ENCODE results near the gene MEF2A. TPM values are rescaled to one million over a fixed set of nuclear protein-coding genes. Genes with fewer than 3 reads are reported as not detected.

The MEF2A gene
- total RNA-seq, 1 experiment from 2014 or later: 76.3 TPM

GRCh38 chr15:99763827-99764226 is 198.0 kb downstream of the MEF2A start:
- no peak for DNase-seq (ENCODE audit: low spot score)

- no peak for DNase-seq (ENCODE audit: low spot score)
These were observed 198.7 kb downstream of the MEF2A start for GRCh38 chr15:99764522-99764921.

Other genes with a start within 250 kb of the MEF2A start
- 5.7 and 5.8 TPM in 2 replicates for gene LYSMD4, start 167.5 kb downstream of the MEF2A start, total RNA-seq (2014; rRNA removed; shearing (Covaris generic))